Liver (tissue), 3 donors: ENCODE measurements around the gene MAN2C1.

Source experiments
- ATF3 ChIP-seq: IDR thresholded peaks from 2 replicates; pipeline ENCODE4 v1.6.1; 2016; ENCODE audit warnings: antibody characterized with exemption
- CTCF ChIP-seq: fragments of 150-350 bp; IDR thresholded peaks from 2 replicates; pipeline ENCODE4 v1.5.1; 2017; ENCODE audit warnings: improper control_type of control experiment, low read depth, low read length; ENCODE audit not compliant: missing input control
- JUND ChIP-seq, 2 donors: IDR thresholded peaks; 2 replicates each; pipeline ENCODE4 v1.6.1; 2016; ENCODE audit warnings: antibody characterized with exemption in 2 of 2
- MAX ChIP-seq: IDR thresholded peaks from 2 replicates; pipeline ENCODE4 v1.6.1; 2016; ENCODE audit warnings: antibody characterized with exemption
- TAF1 ChIP-seq: conservative IDR thresholded peaks from 2 replicates; pipeline ENCODE4 v1.6.1; 2016; ENCODE audit warnings: antibody characterized with exemption, mild to moderate bottlenecking
- YY1 ChIP-seq: IDR thresholded peaks from 2 replicates; pipeline ENCODE4 v1.6.1; 2016; ENCODE audit warnings: antibody characterized with exemption, mild to moderate bottlenecking
- TF ChIP-seq, protein P1 (sequence below): IDR thresholded peaks from 2 replicates; pipeline ENCODE4 v1.6.1; 2016; ENCODE audit warnings: antibody characterized with exemption, mild to moderate bottlenecking
- donor health status: healthy.
- donor health status: healthy.

GRCh38 chr15:75410196-75410595 is 41.8 kb upstream of the MAN2C1 start:
- TF ChIP-seq CTCF = no peak
- TF ChIP-seq, protein P1, sequence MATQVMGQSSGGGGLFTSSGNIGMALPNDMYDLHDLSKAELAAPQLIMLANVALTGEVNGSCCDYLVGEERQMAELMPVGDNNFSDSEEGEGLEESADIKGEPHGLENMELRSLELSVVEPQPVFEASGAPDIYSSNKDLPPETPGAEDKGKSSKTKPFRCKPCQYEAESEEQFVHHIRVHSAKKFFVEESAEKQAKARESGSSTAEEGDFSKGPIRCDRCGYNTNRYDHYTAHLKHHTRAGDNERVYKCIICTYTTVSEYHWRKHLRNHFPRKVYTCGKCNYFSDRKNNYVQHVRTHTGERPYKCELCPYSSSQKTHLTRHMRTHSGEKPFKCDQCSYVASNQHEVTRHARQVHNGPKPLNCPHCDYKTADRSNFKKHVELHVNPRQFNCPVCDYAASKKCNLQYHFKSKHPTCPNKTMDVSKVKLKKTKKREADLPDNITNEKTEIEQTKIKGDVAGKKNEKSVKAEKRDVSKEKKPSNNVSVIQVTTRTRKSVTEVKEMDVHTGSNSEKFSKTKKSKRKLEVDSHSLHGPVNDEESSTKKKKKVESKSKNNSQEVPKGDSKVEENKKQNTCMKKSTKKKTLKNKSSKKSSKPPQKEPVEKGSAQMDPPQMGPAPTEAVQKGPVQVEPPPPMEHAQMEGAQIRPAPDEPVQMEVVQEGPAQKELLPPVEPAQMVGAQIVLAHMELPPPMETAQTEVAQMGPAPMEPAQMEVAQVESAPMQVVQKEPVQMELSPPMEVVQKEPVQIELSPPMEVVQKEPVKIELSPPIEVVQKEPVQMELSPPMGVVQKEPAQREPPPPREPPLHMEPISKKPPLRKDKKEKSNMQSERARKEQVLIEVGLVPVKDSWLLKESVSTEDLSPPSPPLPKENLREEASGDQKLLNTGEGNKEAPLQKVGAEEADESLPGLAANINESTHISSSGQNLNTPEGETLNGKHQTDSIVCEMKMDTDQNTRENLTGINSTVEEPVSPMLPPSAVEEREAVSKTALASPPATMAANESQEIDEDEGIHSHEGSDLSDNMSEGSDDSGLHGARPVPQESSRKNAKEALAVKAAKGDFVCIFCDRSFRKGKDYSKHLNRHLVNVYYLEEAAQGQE = no peak
- no peak for TF ChIP-seq ATF3
- TF ChIP-seq TAF1 = no peak
- TF ChIP-seq YY1 = no peak
- TF ChIP-seq JUND (IDR thresholded peaks at IDR 0.05) = no peak
- TF ChIP-seq MAX = no peak
